NCI-H526 (cell line): ENCODE data around the gene CFH.
"Not testable (repeated sequence)": the region's sequence is repeated elsewhere in the genome, so short reads cannot be mapped to it uniquely, and the experiment has no call there.

Experiments
- DNase-seq, 2 experiments: peaks; one replicate each; lab custom pipeline; 2025; lab: John Stamatoyannopoulos, UW

CFH gene

GRCh38 chr1:196651637-196652215 lies at the start of gene CFH:
Gene CFH (plus strand): TSS chr1:196652043. CDS start chr1:196652118, 75 bp downstream.
- no peak for DNase-seq

DNA sequence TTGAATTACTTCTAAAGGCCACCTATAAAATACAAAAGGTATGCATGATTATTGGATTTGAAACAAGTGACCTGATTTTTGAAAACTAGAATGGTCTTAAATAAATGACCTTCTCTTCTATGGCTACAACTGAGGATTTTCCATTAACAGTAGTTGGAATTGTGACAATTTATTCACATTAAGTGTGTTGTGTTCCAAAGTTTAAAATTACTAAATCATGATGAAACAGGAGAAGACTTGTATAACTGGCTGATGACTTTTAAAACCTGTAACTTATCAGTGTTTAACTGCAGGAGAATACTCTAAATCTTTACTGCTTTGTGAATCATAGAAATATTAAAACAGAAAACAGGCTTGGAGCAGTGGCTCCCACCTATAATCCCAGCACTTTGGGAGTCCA lies 48.2 kb upstream of the CFH start:
- no peak for DNase-seq

DNA sequence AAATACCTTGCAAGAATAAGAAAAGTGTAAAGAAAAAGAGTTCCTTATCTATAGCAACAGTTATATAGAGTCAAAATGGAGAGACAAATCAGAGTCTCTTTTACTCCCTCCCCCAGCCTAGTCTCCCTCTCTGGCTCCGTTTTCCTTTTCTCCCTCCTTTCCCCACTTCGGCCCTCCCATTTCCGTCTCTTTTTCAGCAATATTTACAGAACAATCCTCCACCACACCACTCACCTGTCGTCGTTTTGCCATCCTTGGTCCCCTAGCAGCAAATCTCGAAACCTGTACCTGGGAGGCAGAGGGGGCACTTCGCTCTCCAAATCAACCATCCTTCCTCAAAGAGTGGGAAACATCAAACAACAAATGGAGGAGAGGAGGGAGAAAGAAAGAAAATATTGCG lies 43.9 kb upstream of the CFH start:
- DNase-seq: no peak

- no peak for DNase-seq
Measured at GRCh38 chr1:196608390-196609369, 43.2 kb upstream of the CFH start, which contains the start of gene KCNT2. Gene KCNT2 (minus strand): TSS chr1:196608440. CDS start chr1:196608309, 131 bp downstream.

DNA sequence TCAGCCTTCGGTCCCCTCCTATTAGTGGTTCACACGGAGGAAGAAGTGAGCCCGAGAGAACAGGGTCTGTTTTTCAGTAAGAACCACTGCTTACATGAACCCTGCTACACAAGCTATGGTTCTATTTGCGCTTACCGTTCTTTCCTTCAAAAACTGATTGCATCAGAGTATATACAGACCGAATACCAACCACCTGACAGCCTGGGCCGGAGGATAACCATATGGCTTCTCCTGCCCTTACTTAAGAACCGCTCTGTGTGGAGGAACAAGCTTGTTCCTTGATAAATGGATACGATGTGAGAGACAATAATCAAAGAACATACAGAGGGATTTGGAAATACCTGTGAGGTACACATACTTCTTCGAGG lies 42.5 kb upstream of the CFH start:
- no peak for DNase-seq

DNA sequence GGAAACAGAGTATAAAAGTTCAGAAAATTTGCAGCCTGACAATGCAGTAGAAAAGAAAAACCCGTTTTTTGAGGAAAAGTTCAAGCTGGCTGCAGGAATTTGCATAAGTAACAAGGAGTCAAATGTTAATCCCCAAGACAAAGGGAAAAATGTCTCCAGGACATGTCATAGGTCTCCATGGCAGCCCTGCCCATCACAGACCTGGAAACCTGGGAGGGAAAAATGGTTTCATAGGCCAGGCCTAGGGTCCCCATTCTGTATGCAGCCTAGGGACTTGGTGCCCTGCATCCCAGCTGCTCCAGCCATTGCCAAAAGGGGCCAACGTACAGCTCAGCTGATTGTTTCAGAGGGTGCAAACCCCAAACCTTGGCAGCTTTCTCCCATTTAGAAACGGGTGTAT lies 40.0 kb upstream of the CFH start:
- no peak for DNase-seq

GRCh38 chr1:196619721-196620120 lies 32.1 kb upstream of the CFH start:
- DNase-seq: no peak

- DNase-seq: no peak
Measured at GRCh38 chr1:196623079-196623478, 28.8 kb upstream of the CFH start.

DNA sequence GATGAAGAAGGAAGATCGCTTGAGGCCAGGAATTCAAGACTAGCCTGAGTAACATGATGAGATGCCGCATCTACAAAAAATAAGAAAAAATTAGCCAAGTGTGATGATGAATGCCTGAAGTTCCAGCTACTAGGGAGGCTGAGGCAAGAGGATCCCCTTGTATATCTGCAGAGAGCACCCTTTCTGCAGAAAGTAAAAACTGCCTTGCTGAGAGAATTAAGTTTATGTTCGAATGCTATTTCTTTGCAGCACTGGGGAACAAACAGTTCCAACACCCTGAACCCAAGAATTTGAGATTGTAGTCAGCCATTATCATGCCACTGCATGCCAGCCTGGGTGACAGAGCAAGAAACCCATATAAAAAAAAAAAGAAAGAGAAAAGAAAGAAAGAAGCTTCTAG lies 23.0 kb upstream of the CFH start:
- no peak for DNase-seq

DNA sequence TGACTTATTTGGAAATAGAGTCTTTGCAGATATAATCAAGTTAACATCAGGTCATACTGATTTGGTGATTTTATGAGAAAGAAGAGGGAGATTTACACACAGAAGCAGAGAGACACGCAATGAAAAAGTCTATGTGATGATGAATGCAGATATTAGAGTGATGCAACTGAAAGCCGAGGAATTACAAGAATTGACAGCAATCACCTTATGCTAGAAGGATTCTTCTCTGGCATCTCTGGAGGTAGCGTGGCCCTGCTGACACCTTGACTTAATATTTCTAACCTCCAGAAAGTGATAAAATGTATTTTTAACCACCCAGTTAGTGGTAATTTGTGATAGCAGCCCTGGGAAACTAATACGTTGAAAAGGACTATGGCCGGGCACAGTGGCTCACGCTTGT lies 14.2 kb upstream of the CFH start:
- DNase-seq: no peak

- no peak for DNase-seq
Measured at GRCh38 chr1:196638466-196638865, 13.4 kb upstream of the CFH start.

DNA sequence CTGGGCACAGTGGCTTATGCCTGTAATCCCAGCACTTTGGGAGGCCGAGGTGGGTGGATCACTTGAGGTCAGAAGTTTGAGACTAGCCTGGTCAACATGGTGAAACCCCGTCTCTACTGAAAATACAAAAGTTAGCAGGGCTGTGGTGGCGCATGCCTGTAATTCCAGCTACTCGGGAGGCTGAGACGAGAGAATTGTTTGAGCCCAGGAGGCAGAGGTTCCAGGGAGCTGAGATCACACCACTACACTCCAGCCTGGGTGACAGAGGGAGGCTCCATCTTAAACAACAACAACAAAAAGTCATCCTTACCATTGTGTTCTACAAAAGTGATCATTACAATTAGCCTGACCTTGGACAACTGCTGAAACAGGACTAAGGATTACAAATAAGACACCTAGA lies 12.6 kb upstream of the CFH start:
- not testable (repeated sequence) for DNase-seq

GRCh38 chr1:196640976-196641375 lies 10.9 kb upstream of the CFH start:
- no peak for DNase-seq

DNA sequence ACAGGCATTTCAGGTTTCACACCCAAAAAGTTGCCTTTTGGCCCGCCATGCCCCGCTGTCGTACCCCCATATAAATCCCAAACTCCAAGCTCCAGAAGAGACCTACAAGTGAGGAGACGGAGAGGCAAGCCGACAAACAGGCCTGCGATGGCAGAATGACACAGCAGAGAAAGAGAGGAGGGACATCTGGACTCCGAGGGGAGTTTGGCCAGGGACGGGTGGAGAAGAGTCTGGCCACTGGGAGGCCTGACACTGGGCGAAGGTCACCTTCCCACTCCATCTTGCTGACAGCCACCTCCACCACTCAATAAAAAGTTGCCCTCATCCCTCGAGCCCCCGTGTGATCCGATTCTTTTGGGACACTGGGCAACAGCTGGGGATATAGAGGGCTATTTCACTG lies 1.9 kb upstream of the CFH start:
- DNase-seq: no peak

- DNase-seq: no peak
Measured at GRCh38 chr1:196650403-196650802, 1.4 kb upstream of the CFH start.

GRCh38 chr1:196651079-196651478 lies 764 bp upstream of the CFH start:
- DNase-seq: no peak

DNA sequence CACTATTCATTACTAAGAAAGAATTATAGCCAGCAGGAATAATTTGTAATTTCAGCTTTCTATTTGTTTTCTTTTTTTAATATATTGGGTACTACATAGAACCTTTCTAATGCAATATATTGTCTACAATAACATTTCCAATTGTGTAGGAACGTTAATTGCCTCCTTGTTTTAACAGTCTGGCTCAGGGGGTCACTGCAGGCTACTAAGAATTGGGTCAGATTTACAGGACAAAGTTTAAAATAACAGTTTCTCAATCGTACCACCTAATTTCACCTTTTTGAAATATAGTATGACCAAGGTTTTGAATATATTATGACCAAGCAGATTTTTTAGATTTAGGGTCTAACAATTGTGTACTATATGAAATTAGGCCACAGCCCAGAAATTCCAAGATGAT lies 2.4 kb downstream of the CFH start:
- no peak for DNase-seq

DNA sequence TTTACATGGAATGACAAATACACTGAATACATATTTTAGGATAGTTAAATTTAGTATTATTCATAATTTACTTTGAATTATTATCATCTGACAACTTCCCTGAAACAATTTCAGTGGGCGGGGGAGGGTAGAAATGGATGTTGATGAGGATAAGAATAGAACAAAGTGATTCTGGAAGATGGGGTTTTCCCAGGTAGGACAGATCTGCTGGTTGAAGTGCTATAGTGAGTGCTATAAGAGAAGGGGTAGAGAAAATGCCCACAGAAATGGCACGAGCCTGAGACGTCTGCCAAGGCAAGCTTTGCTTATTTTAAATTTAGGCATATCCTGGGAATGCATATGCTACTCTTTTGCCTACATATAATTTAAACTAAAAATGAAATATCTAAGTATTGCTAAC lies 3.2 kb downstream of the CFH start:
- DNase-seq: no peak

DNA sequence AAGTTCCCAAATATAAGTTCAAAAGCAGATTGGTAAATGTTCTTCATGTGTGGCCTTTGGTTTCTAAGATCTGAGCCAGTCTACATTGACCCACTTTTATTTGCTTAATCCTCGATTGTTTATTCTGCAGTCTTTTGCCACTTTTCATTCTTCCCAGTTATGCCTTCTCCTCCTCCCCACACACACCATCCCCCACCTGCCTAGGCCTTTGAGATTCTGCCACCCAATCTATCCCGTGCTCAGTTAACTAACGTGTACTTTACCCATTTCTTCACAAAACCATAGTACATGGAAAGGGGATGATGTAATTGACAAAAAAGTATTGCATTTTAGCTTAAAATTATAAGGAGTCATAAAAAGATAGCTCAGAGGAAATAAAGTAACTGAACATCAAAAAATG lies 3.7 kb downstream of the CFH start:
- no peak for DNase-seq

DNA sequence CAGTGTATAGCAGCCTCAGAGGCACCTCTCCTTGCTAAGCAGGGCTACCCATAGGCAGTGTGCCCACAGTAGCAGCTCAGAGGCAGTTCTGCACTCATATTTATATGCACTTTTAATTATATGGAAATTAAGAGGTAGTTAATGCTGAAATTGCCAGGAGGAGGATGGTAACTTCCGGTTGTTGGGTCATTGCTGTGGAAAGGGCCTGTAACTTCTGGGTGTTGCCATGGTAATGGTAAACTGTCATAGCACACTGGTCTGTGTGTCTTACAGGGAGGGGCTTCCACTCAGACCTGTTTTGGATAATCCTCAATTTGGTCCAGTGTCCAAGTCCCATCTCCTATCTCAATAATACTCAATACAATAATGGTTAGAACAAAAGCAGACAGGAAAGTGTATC lies 7.6 kb downstream of the CFH start:
- DNase-seq: no peak

- DNase-seq: no peak
Measured at GRCh38 chr1:196660272-196660671, 8.4 kb downstream of the CFH start.

- DNase-seq: peak in 1 of 2 experiments; percentile 42
Measured at GRCh38 chr1:196660852-196661251, 9.0 kb downstream of the CFH start.

GRCh38 chr1:196661345-196661744 lies 9.5 kb downstream of the CFH start:
- no peak for DNase-seq

DNA sequence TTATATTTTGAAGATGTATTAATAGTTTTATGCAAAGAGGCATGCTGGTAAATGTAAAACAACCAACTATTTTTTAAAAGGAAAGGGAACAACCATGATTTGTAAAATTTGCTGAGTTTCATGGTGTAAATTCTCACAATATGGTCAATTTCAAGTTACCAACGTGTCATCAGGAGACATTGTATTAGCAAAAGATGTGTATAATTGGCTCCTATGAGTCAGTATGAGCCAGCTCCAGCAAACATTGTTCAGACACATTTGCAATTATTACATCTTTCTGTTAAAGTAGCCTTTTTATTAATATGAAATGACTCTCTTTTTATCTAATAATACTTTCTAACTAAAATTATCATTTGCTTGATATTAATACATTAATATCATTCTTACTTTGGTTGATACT lies 15.3 kb downstream of the CFH start:
- no peak for DNase-seq
